Smooth muscle cell (in vitro differentiated cells): ENCODE data around the gene MALAT1. TPM values are rescaled to one million over a fixed set of nuclear protein-coding genes. Genes with fewer than 3 reads are reported as not detected.

Experiments used
- DNase-seq: peaks from one replicate; lab custom pipeline; 2025; ENCODE audit not compliant: unreplicated experiment; lab: John Stamatoyannopoulos, UW
- H2AFZ ChIP-seq: fragments of 200-600 bp; sonication (generic); 2 replicates; pipeline ENCODE4 v1.6.0; 2016; ENCODE audit warnings: antibody characterized with exemption, low read depth, mild to moderate bottlenecking
- H3F3A ChIP-seq: fragments of 200-600 bp; sonication (generic); 2 replicates; pipeline ENCODE4 v1.6.0; 2017; ENCODE audit warnings: antibody characterized with exemption, low read depth
- H3K27ac ChIP-seq: fragments of 200-600 bp; sonication (generic); 2 replicates; pipeline ENCODE4 v1.5.1; 2016; ENCODE audit warnings: low read depth, mild to moderate bottlenecking
- H3K27me3 ChIP-seq: fragments of 200-600 bp; sonication (generic); 2 replicates; pipeline ENCODE4 v1.6.1; 2016; ENCODE audit warnings: low read depth, mild to moderate bottlenecking
- H3K36me3 ChIP-seq: fragments of 200-600 bp; sonication (generic); 2 replicates; pipeline ENCODE4 v1.5.1; 2016; ENCODE audit warnings: low read depth
- H3K4me1 ChIP-seq: fragments of 200-600 bp; sonication (generic); 2 replicates; pipeline ENCODE4 v1.5.1; 2016; ENCODE audit warnings: low read depth
- H3K4me2 ChIP-seq: fragments of 200-600 bp; sonication (generic); 2 replicates; pipeline ENCODE4 v1.6.0; 2016; ENCODE audit warnings: mild to moderate bottlenecking
- H3K4me3 ChIP-seq: fragments of 200-600 bp; sonication (generic); 2 replicates; pipeline ENCODE4 v1.5.1; 2016; ENCODE audit warnings: mild to moderate bottlenecking
- H3K79me2 ChIP-seq: fragments of 200-600 bp; sonication (generic); 2 replicates; pipeline ENCODE4 v1.6.0; 2016; ENCODE audit warnings: low read depth, mild to moderate bottlenecking
- H3K9ac ChIP-seq: fragments of 200-600 bp; sonication (generic); 2 replicates; pipeline ENCODE4 v1.6.0; 2016; ENCODE audit warnings: low read depth
- H3K9me3 ChIP-seq: fragments of 200-600 bp; sonication (generic); replicated peaks from 2 replicates; pipeline ENCODE4 v1.5.1; 2016; ENCODE audit warnings: low read depth
- H4K20me1 ChIP-seq: fragments of 200-600 bp; sonication (generic); 2 replicates; pipeline ENCODE4 v1.6.0; 2016; ENCODE audit warnings: low read depth
- CTCF ChIP-seq: fragments of 200-600 bp; sonication (generic); IDR thresholded peaks from 2 replicates; pipeline ENCODE4 v1.5.1; 2017; ENCODE audit warnings: borderline replicate concordance, mild to moderate bottlenecking, antibody characterized with exemption; ENCODE audit not compliant: insufficient read depth, poor library complexity, severe bottlenecking
- WGBS: methylation state at CpG from one replicate; pipeline ENCODE4 v1.1.7; 2016; ENCODE audit warnings: low lambda C conversion rate; 5-methylcytosine and 5-hydroxymethylcytosine counted together
- polyA plus RNA-seq: library from polyadenylated mRNA; unstranded; fragments of >200 nt; fragmentation: Nextera tagmentation; extraction: Ambion mirVana; gene quantifications from 2 replicates; pipeline ENCODE4 v1.2.1, GENCODE V29; 2016
- total RNA-seq: library from RNA; depleted of rRNA; stranded (reverse); fragments of >200 nt; gene quantifications from 2 replicates; pipeline ENCODE4 v1.2.3, GENCODE V29; 2014

The MALAT1 gene
- total and polyA plus RNA-seq, 2 experiments from 2014 or later = 6,158 to 7,386 TPM

GRCh38 chr11:65503368-65503948 is 4.6 kb downstream of the MALAT1 start:
- TF ChIP-seq CTCF = no peak
- Histone ChIP-seq H2AFZ (no peak overlapping the region), H4K20me1 (peaks cover 90% of the 10 kb centered on the region), H3K4me1 (peaks cover 3% of the 10 kb centered on the region), H3K27ac (peak overlapping the region; percentile 97), H3K36me3 (peaks cover 44% of the 10 kb centered on the region), H3K79me2 (peaks cover 76% of the 10 kb centered on the region), H3K9me3 (no peaks in the 10 kb centered on the region), H3K4me2 (peak overlapping the region; percentile 94), H3K4me3 (peak overlapping the region; percentile 80), H3F3A (peaks cover 80% of the 10 kb centered on the region), H3K27me3 (no peaks in the 10 kb centered on the region), H3K9ac (peak overlapping the region; percentile 100)
- WGBS = 11% methylated on average over 3 of the region's 3 CpGs
- no peak for DNase-seq

- Histone ChIP-seq H2AFZ (no peak overlapping the region), H3K9ac (peak overlapping the region; percentile 100), H3K79me2 (peaks cover 73% of the 10 kb centered on the region), H4K20me1 (peaks cover 88% of the 10 kb centered on the region), H3F3A (peaks cover 80% of the 10 kb centered on the region), H3K4me3 (peak overlapping the region; percentile 80), H3K4me2 (peak overlapping the region; percentile 94), H3K36me3 (peaks cover 44% of the 10 kb centered on the region), H3K4me1 (peaks cover 3% of the 10 kb centered on the region), H3K27ac (peak overlapping the region; percentile 97), H3K27me3 (no peaks in the 10 kb centered on the region), H3K9me3 (no peaks in the 10 kb centered on the region)
- DNase-seq = no peak
- WGBS = 10% methylated on average over 3 of the region's 3 CpGs
- no peak for TF ChIP-seq CTCF
Measured at GRCh38 chr11:65503949-65504673, 5.3 kb downstream of the MALAT1 start.

GRCh38 chr11:65504674-65505465 is 6.0 kb downstream of the MALAT1 start:
- no peaks in the 10 kb centered on the region for H3K9me3 ChIP-seq
- 23% methylated on average over 8 of the region's 8 CpGs for WGBS
- no peak for DNase-seq
- no peak overlapping the region for H2AFZ ChIP-seq
- H3K4me2 ChIP-seq = peak overlapping the region; percentile 94
- H3K36me3 ChIP-seq = peaks cover 44% of the 10 kb centered on the region
- peaks cover 79% of the 10 kb centered on the region for H3F3A ChIP-seq
- H3K27me3 ChIP-seq = no peaks in the 10 kb centered on the region
- peak overlapping the region; percentile 100 for H3K9ac ChIP-seq
- TF ChIP-seq CTCF = no peak
- H3K4me1 ChIP-seq = peaks cover 3% of the 10 kb centered on the region
- peaks cover 66% of the 10 kb centered on the region for H3K79me2 ChIP-seq
- H4K20me1 ChIP-seq = peaks cover 81% of the 10 kb centered on the region
- H3K4me3 ChIP-seq = peak overlapping the region; percentile 80
- H3K27ac ChIP-seq = peak overlapping the region; percentile 97
